Hippocampal formation (tissue), 2 donors: ENCODE data around the gene FBXL2.

Experiments
- DNase-seq, 2 donors: peaks; one replicate each; lab custom pipeline; 2025; lab: John Stamatoyannopoulos, UW

Gene FBXL2

GRCh38 chr3:33277193-33277882, at the start of gene FBXL2:
Gene FBXL2, plus strand, starts transcription at chr3:33277442. Its CDS starts 71 bp downstream, at chr3:33277513.
- DNase-seq: peak in 1 of 2 donors; percentile 19

GRCh38 chr3:33229066-33229465, 48.2 kb upstream of the FBXL2 start:
- DNase-seq: no peak

GRCh38 chr3:33229947-33230346, 47.3 kb upstream of the FBXL2 start:
- DNase-seq: no peak

GRCh38 chr3:33231756-33232465, 45.3 kb upstream of the FBXL2 start:
- no peak for DNase-seq

GRCh38 chr3:33233884-33234283, 43.4 kb upstream of the FBXL2 start:
- DNase-seq: no peak

- DNase-seq: no peak
Observed at GRCh38 chr3:33236005-33236404, 41.2 kb upstream of the FBXL2 start.

- no peak for DNase-seq
Observed at GRCh38 chr3:33237439-33237838, 39.8 kb upstream of the FBXL2 start.

GRCh38 chr3:33238923-33239322, 38.3 kb upstream of the FBXL2 start:
- no peak for DNase-seq

GRCh38 chr3:33240261-33240660, 37.0 kb upstream of the FBXL2 start:
- DNase-seq: no peak

GRCh38 chr3:33246786-33247185, 30.5 kb upstream of the FBXL2 start:
- no peak for DNase-seq

GRCh38 chr3:33250712-33251111, 26.5 kb upstream of the FBXL2 start:
- DNase-seq: no peak

- no peak for DNase-seq
Observed at GRCh38 chr3:33256249-33256648, 21.0 kb upstream of the FBXL2 start.

- DNase-seq: no peak
Observed at GRCh38 chr3:33260104-33260503, 17.1 kb upstream of the FBXL2 start.

GRCh38 chr3:33269385-33269784, 7.9 kb upstream of the FBXL2 start:
- DNase-seq: no peak

GRCh38 chr3:33271324-33271723, 5.9 kb upstream of the FBXL2 start:
- no peak for DNase-seq

GRCh38 chr3:33273628-33274027, 3.6 kb upstream of the FBXL2 start:
- DNase-seq: no peak

GRCh38 chr3:33278163-33278562, 921 bp downstream of the FBXL2 start:
- DNase-seq: no peak

- no peak for DNase-seq
Observed at GRCh38 chr3:33287672-33288282, 10.5 kb downstream of the FBXL2 start.

- no peak for DNase-seq
Observed at GRCh38 chr3:33299395-33300081, 22.3 kb downstream of the FBXL2 start.

GRCh38 chr3:33312361-33312760, 35.1 kb downstream of the FBXL2 start:
- no peak for DNase-seq

- no peak for DNase-seq
Observed at GRCh38 chr3:33313331-33313730, 36.1 kb downstream of the FBXL2 start.

- no peak for DNase-seq
Observed at GRCh38 chr3:33314993-33315392, 37.8 kb downstream of the FBXL2 start.

- DNase-seq: no peak
Observed at GRCh38 chr3:33315826-33316225, 38.6 kb downstream of the FBXL2 start.
